Stomach (tissue), 9 donors: Measurements from ENCODE around the gene SGMS2. TPM values are rescaled to one million over a fixed set of nuclear protein-coding genes. Genes with fewer than 3 reads are reported as not detected.

Source experiments
- DNase-seq, 2 donors: peaks; one replicate each; pipeline versions ENCODE4 v3.0.0 to v3.0.0-alpha.2; 2013 to 2019
- H3K27ac ChIP-seq, 5 donors: fragments of 200-600 bp in 4 of 5; sonication (generic) in 4 of 5; one replicate each; pipeline ENCODE4 v1.5.1; 2013 to 2019; ENCODE audit warnings: mild to moderate bottlenecking in 1 of 5, moderate library complexity in 1 of 5
- H3K27me3 ChIP-seq, 3 donors: fragments of 200-600 bp; sonication (generic); one replicate each; pipeline ENCODE4 v1.5.1; 2017 to 2019; ENCODE audit warnings: mixed run types in 1 of 3
- H3K36me3 ChIP-seq, 4 donors: fragments of 200-600 bp; sonication (generic); 1 replicate in 3 of 4; 2 replicates in 1 of 4; pipeline ENCODE4 v1.5.1; 2016 to 2019
- H3K4me1 ChIP-seq, 4 donors: fragments of 200-600 bp; sonication (generic); one replicate each; pipeline ENCODE4 v1.5.1; 2016 to 2019
- H3K4me3 ChIP-seq, 4 donors: fragments of 200-600 bp; sonication (generic) in 3 of 4; one replicate each; pipeline ENCODE4 v1.5.1; 2016 to 2019; ENCODE audit warnings: mild to moderate bottlenecking in 1 of 4
- H3K9me3 ChIP-seq, 4 donors: fragments of 200-600 bp; sonication (generic); one replicate each; pipeline ENCODE4 v1.5.1; 2016 to 2019
- CTCF ChIP-seq, 7 experiments: fragments of 450-650 bp in 4 of 7; fragments of 200-600 bp in 3 of 7; sonication (generic) in 3 of 7; IDR thresholded peaks; one replicate each; pipeline ENCODE4 v1.5.1; 2016 to 2019; ENCODE audit warnings: antibody characterized with exemption in 7 of 7, control low read depth in 2 of 7, mild to moderate bottlenecking in 1 of 7
- EP300 ChIP-seq: sonication (generic); formaldehyde crosslinking; IDR thresholded peaks from one replicate; pipeline ENCODE4 v1.6.1; 2017; ENCODE audit warnings: antibody characterized with exemption
- POLR2A ChIP-seq, 4 donors: fragments of 450-650 bp; IDR thresholded peaks; one replicate each; pipeline ENCODE4 v1.6.1; 2016; ENCODE audit warnings: antibody characterized with exemption in 4 of 4, control low read depth in 2 of 4, mild to moderate bottlenecking in 1 of 4, moderate library complexity in 1 of 4
- POLR2AphosphoS5 ChIP-seq, 3 donors: sonication (generic); formaldehyde crosslinking; IDR thresholded peaks; one replicate each; pipeline ENCODE4 v1.6.1; 2016; ENCODE audit warnings: antibody characterized with exemption in 3 of 3
- WGBS, 5 donors: extraction: QIAGEN DNeasy Blood & Tissue Kit in 3 of 5; methylation state at CpG; one replicate each; pipeline versions ENCODE4 v1.1.5 to v1.1.7; 2013 to 2018; 5-methylcytosine and 5-hydroxymethylcytosine counted together
- intact Hi-C: fragments of 100-400 bp; cut with DNase I; formaldehyde crosslinking; loops from one replicate; pipeline ENCODE4 v1.15.1; 2023; ENCODE audit warnings: low total_unique reads
- polyA plus RNA-seq, 3 donors: library from polyadenylated mRNA; stranded (reverse); fragments of 200-250 nt; gene quantifications; one replicate each; pipeline ENCODE4 v1.2.3, GENCODE V29; 2013
- total RNA-seq, 5 donors: library from RNA; depleted of rRNA; stranded (reverse); fragments of >200 nt; gene quantifications; one replicate each; pipeline versions ENCODE4 v1.1.0 to v1.2.3, GENCODE V29; 2014 to 2016
- donor health status: healthy with polysubstance abuse.
- donor health status: Bipolar disorder and iron deficiency.
- donor health status: healthy.

SGMS2 gene
- total and polyA plus RNA-seq, 8 donors: 2.4 to 85.8 (median 20.4) TPM

- H3K4me1 ChIP-seq: peaks cover 0 to 20% (median 3%) of the 10 kb centered on the region in 4 donors
- H3K36me3 ChIP-seq: no peaks in the 10 kb centered on the region
- no peak overlapping the region for H3K27ac ChIP-seq
- intact Hi-C loops: no loop called here
- DNase-seq: no peak
- H3K4me3 ChIP-seq: no peak overlapping the region
- TF ChIP-seq POLR2AphosphoS5 (IDR thresholded peaks at IDR 0.05) (no peak), EP300 (no peak), POLR2A (IDR thresholded peaks at IDR 0.05) (no peak), CTCF (IDR thresholded peaks at IDR 0.05) (no peak)
- no peaks in the 10 kb centered on the region for H3K27me3 ChIP-seq
- 49 to 74% (median 64%) methylated on average over 2 of the region's 2 CpGs for WGBS, 5 donors
- no peaks in the 10 kb centered on the region for H3K9me3 ChIP-seq
These were observed 18.5 kb upstream of the SGMS2 start for GRCh38 chr4:107806196-107806595.

- intact Hi-C loops: no loop called here
These were observed 16.2 kb upstream of the SGMS2 start for GRCh38 chr4:107808572-107808971.

GRCh38 chr4:107809210-107809609 is 15.5 kb upstream of the SGMS2 start:
- intact Hi-C loops: no loop called here
- DNase-seq: no peak
- no peaks in the 10 kb centered on the region for H3K36me3 ChIP-seq
- WGBS, 5 donors: 60 to 74% (median 62%) methylated on average over 4 of the region's 4 CpGs
- H3K4me3 ChIP-seq: no peak overlapping the region
- no peak overlapping the region for H3K27ac ChIP-seq
- H3K4me1 ChIP-seq: peaks cover 0 to 20% (median 3%) of the 10 kb centered on the region in 4 donors
- H3K27me3 ChIP-seq: no peaks in the 10 kb centered on the region
- TF ChIP-seq CTCF (IDR thresholded peaks at IDR 0.05) (no peak), EP300 (no peak), POLR2A (IDR thresholded peaks at IDR 0.05) (no peak), POLR2AphosphoS5 (IDR thresholded peaks at IDR 0.05) (no peak)
- H3K9me3 ChIP-seq: no peaks in the 10 kb centered on the region

More at GRCh38 chr4:107808572-107808971, 16.2 kb upstream of the SGMS2 start:
- no peak overlapping the region for H3K27ac ChIP-seq
- peaks cover 0 to 20% (median 3%) of the 10 kb centered on the region in 4 donors for H3K4me1 ChIP-seq
- 27 to 68% (median 42%) methylated on average over 4 of the region's 4 CpGs for WGBS, 5 donors
- no peaks in the 10 kb centered on the region for H3K9me3 ChIP-seq
- no peaks in the 10 kb centered on the region for H3K27me3 ChIP-seq
- DNase-seq: no peak
- H3K36me3 ChIP-seq: no peaks in the 10 kb centered on the region
- TF ChIP-seq POLR2A (IDR thresholded peaks at IDR 0.05) (no peak), POLR2AphosphoS5 (IDR thresholded peaks at IDR 0.05) (no peak), CTCF (IDR thresholded peaks at IDR 0.05) (no peak), EP300 (no peak)
- no peak overlapping the region for H3K4me3 ChIP-seq

GRCh38 chr4:107814758-107815157 is 10.0 kb upstream of the SGMS2 start:
- Histone ChIP-seq H3K9me3 (no peaks in the 10 kb centered on the region), H3K4me1 (peaks cover 0 to 11% (median 0%) of the 10 kb centered on the region in 4 donors), H3K4me3 (no peak overlapping the region), H3K27ac (no peak overlapping the region), H3K36me3 (no peaks in the 10 kb centered on the region), H3K27me3 (no peaks in the 10 kb centered on the region)
- intact Hi-C loops: no loop called here
- no peak for DNase-seq
- TF ChIP-seq EP300 (no peak), POLR2AphosphoS5 (IDR thresholded peaks at IDR 0.05) (no peak), CTCF (IDR thresholded peaks at IDR 0.05) (no peak), POLR2A (IDR thresholded peaks at IDR 0.05) (no peak)
- 70 to 86% (median 83%) methylated on average over 1 of the region's 1 CpG for WGBS, 5 donors
